NCI-H1417 treated with DMSO at 0.1 percent for 48 hours (cell line): ENCODE measurements around the gene CNPPD1.

Source experiments
- DNase-seq: peaks from one replicate; lab custom pipeline; 2025; lab: John Stamatoyannopoulos, UW

CNPPD1 gene

GRCh38 chr2:219160186-219161017, 16.3 kb downstream of the CNPPD1 start, which contains the start of gene NHEJ1:
NHEJ1 (minus strand) TSS chr2:219160815; CDS start chr2:219158362, 2,453 bp downstream.
- DNase-seq, result peak; percentile 82

DNA sequence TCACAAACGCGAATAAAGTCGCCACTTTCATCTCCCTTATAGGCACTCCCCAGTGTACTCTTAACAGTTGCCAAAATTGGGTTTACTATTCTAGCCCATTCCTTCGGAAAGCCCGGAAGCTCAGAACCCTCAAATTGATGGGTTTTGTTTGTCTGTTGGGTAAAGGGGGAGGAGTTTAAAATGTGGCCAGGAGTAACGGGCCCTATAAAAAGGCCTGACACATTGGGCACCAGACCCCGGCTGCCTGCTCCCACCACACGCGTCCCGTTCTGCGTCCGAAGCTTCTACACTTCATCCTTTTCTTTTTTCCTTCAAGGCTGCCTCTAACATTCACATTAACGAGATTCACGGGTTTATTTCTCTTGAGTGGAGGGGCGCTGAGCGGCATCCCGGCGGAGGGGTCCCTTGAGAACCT, 16.9 kb downstream of the CNPPD1 start:
- no peak for DNase-seq

GRCh38 chr2:219158586-219158985, 18.1 kb downstream of the CNPPD1 start:
- DNase-seq, result no peak

DNA sequence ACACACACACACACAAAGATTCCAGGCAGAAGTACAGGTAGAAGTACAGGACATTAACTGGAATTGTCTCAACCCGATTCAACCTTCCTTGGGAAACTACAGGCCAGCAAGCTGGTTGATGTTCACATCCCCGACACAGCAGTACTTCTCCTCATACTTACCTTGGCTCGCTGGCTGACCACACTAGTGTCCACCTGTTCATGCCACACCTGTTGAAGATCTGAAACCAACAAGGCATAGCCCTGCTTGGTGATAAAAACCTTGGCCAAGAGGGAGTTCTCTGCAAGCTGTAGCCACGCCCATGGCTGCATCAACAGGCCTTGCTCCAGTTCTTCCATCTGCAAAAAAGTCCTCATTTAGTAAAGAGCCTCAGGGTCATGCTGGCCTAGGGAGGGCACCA, 18.7 kb downstream of the CNPPD1 start:
- DNase-seq, result no peak

DNA sequence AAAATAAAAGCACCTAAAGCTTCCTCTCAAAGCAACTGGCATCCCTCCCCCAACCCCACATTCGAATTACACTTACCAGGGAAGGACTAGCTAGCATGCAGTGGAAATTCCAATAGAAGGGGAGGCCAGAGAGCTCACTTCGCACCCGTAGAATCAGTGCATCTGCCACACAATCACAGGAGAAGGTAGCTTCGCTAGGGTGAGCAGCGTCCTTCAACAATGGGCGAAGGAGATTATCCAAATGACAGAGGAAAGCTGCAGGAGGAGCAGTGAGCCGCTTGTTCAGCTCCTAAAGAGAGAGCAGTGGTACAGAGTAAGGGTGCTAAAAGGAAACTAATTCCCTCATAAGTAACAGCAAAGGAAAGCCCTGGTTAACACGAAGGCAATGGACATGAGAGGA, 19.3 kb downstream of the CNPPD1 start:
- DNase-seq, result no peak

GRCh38 chr2:219155054-219155644, 21.6 kb downstream of the CNPPD1 start:
- DNase-seq, result no peak

- DNase-seq, result no peak
Measured at GRCh38 chr2:219149667-219150066, 27.1 kb downstream of the CNPPD1 start.

DNA sequence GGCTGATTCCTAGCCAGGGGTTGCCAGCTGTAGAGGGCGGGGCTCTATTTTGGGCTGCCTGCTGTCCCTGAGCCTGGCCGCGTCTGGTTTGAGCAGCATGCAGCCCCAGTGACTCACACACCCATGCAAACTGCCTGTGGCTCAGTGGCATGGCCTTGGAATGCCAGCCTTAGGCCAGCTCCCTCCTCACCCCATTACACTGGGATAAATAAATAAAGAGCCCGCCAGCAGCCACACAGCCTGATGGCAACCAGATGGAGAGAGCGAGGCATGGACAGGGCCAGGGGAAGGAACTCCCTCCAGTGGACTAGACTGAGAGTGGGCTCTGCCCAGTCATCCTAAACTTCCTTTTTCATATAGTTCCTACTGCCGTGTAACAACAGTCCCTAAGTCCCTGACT, 34.4 kb downstream of the CNPPD1 start:
- no peak for DNase-seq

- DNase-seq, result no peak
Measured at GRCh38 chr2:219140722-219141121, 36.0 kb downstream of the CNPPD1 start.

DNA sequence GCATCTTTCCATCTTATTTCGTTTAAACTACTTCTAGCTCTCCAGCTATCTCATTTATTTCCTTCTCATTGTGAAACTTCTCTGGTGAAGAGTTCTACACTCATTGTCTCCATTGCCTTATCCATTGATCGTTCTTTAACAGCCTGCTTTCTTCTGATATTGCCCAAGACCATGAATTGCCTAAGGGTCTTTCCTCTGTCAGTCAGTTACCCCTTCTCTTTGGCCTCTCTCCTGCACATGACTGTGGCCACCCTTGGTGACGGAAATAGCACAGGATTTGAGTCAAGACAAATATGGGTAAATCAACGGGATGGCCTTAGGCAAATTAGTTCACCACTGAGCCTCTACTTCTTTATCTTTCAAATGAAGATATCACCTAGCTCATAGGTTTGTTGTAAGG, 42.7 kb downstream of the CNPPD1 start:
- DNase-seq, result no peak

GRCh38 chr2:219131744-219132143, 45.0 kb downstream of the CNPPD1 start:
- no peak for DNase-seq

- no peak for DNase-seq
Measured at GRCh38 chr2:219131327-219131726, 45.4 kb downstream of the CNPPD1 start.

- no peak for DNase-seq
Measured at GRCh38 chr2:219129589-219129988, 47.1 kb downstream of the CNPPD1 start.

DNA sequence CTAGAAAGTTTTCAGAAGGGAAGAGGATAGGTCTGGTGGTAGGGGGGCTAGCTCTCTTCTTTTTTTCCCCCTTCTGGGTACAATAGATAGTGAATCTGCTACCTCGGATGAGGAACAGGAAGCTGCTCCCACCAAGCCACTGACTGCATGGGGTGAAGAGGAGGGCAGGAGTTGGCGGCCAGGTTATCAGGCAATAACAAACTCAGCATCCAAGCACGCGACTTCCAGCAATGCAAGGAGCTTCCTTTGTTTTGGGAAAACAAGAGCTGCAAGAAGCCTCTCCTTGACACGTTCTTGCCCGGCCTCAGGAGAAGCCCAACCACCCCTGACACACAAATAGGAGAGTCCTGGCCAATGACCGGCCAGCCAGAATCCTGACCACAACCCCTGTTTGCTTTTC, 48.3 kb downstream of the CNPPD1 start:
- no peak for DNase-seq

DNA sequence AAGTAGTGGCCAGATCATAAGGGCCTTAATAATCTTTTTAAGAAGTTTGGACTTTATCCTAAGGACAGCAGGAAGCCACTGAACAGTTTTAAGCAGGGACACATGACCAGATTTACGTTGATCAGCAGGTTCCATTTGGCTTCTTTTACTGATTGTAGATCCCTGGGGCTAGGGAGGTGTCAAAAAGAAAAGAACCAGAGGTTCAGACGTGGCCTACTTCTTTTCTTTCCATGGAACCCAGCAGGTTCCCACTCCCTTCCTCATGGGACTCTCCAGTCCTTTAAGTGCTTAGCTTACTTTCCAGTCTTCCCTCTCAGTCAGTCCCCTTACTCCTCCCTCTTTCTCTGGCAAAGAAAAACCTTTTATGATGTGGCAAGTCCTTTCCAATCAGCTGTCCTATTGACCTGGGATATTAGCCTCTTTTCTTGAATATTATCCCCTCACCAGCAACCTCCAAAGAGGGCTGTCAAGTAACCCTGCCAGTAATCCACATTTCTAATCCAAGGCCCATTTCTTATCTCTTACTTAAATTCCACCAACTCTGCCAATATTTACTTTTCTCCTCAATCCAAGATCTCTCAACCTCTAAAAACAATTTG, 49.6 kb downstream of the CNPPD1 start:
- no peak for DNase-seq

DNA sequence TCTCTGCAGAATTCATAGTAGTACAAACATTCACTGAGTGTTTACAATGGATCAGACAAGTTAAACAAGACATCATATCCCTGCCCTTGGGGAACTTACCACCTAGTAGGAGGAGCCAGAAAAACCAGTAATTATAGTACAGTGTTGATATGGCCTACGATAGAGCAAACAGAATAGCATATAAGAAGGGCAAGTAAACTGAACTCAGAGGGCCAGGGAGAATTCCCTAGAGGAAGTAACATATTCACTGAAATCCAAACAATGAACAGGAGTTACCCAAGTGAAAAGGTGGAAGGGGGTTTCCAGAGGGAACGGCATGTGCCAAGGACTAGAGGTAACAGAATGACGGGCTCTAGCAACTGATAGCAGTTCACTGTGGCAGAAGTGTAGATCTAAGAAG, 50.2 kb downstream of the CNPPD1 start:
- DNase-seq, result no peak

DNA sequence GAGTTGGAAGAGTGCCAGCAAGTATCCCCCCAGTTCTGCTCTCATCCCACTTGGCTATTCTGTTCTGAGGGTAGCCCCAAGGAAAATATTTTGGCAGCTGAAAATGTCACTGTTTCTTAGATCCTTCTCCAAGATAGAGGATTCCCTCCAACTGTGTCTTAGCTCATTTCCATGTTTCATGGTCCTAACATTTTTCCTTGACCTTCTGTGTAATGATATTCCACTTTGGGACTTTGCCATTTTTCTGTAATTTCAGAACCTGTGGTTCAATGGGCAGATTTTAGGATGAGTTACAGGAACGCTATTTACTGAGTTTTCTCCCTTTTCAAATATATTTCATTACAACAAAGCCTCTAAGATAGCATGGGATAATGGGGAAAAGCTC, 50.8 kb downstream of the CNPPD1 start:
- no peak for DNase-seq

DNA sequence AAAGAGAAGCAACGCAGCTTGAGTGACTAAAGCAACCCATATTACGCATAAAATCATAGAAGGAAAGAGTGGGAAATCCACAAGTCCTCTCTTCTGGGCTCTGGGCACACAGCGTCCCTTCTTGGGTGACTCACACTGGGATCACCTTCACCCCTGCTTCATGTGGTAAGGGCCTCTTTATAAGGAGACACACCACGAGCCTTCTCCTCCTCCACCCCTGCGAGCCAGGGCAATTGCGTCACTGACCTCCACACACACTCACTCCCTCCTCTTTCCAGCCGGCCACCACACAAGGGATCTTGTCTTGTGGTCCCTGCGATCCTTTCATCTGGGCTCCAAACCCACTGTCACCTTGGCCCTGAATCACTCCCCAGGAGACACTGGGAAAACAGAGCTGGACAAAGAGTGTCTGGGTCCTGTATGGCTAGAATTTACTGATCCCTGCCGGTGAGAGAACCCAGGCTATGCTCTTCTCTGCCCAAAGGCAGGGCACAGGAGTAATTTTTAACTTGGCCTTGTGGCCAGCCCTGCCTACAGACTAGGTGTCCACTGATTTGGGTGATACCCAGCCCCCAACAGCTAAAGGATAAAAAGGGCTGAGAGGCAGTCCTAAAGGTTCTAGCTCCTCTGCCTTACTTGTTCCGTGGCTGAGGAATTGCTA, 51.4 kb downstream of the CNPPD1 start:
- no peak for DNase-seq

DNA sequence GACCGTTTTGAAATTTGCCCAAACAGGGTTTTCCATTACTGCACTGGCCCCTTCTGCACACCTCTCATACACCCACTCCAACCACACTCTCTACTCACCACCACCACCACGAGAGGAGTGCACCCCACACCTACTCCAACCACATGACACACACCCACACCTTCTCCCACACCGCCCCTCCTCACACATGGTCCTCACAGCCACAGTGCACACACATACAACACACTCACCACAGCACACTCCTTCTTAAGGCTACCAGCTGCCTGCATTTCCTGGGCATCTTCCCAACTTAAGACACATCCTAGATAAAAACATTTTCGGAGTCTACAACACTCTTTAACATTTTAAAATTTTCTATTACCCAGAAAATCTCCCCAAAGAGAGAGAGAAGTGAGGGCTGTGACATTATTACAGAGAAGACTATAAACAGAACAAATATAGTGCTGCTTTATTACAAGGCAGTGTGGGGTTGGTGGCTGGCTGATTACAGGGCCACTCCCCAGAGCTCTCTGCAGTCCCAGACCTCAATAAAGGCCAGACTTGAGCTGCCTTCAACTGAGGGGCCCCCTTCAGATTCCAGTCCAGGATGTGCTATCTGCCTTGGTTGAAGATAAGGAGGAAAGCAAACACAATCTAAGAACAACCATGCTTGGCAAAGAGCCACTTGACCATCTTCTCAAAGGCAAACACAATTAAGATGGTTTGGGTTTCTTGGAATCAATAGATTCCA, 52.2 kb downstream of the CNPPD1 start:
- DNase-seq, result no peak

GRCh38 chr2:219123356-219124135, 53.2 kb downstream of the CNPPD1 start:
- DNase-seq, result no peak
